H4 (cell line): ENCODE data around the gene KREMEN1. TPM values are rescaled to one million over a fixed set of nuclear protein-coding genes. Genes with fewer than 3 reads are reported as not detected.

Source experiments
- DNase-seq: peaks from one replicate; pipeline ENCODE4 v3.0.0-alpha.2; 2015; ENCODE audit warnings: low spot score
- total RNA-seq: library from RNA; depleted of rRNA; stranded (reverse); fragments of >200 nt; shearing (Covaris generic); gene quantifications from 2 replicates; pipeline ENCODE4 v1.2.3, GENCODE V29; 2014

Gene KREMEN1
- total RNA-seq, 1 experiment from 2014 or later: 3.9 TPM

- no peak for DNase-seq
Measured at GRCh38 chr22:29130476-29130875, 57.6 kb downstream of the KREMEN1 start.

DNA sequence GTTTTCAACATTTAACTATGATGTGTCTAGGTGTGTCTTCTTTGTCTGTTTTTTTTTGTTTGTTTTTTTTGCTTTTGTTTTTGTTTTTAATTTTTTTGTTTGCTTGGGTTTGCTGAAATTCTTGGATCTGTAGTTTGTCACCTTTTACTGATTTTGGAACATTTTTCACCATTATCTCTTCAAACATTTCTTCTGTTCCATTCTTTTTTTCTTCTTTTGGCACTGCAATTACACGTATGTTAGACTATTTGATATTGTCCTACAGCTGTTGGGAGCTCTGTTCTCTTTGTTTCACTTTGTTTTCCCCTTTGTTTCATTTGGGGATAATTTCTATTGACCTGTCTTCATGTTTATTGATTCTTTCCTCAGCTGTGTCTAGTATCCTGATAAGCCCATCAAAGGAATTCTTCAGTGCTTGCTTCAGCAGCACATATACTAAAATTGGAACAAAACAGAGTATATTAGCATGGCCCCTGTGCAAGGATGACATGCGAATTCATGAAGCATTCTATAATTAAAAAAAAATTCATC is 60.8 kb downstream of the KREMEN1 start:
- DNase-seq: no peak

GRCh38 chr22:29134448-29134847 is 61.6 kb downstream of the KREMEN1 start:
- DNase-seq: no peak

GRCh38 chr22:29136782-29137700 is 64.2 kb downstream of the KREMEN1 start:
- DNase-seq: no peak

DNA sequence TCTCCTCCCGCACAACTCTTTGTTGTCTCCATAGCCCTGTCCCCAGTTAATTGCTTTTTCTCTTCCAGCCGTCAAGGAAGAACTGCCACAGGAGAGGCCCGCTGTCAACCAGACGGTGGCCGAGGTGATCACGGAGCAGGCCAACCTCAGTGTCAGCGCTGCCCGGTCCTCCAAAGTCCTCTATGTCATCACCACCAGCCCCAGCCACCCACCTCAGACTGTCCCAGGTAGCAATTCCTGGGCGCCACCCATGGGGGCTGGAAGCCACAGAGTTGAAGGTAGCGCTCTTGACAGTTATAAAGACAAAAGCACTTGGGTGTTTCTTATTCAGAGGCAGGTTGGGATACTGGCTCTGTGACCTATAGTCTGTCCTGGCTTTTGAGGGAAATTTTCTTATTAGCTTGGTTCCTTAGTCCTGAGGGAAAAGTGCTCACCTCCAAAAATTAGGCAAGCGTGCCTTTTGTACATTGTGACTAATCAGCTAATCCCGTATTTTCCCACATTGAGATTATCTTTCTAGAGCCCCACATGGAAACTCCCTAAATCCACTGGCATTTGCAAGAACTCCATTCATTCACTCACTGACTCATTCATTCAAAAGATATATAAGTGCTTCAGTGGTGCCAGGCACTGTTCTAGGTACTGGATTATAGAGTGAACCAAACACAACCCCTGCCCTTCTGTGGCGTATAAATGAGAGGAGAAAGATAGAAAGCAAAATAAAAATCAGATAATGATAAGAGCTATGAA is 65.9 kb downstream of the KREMEN1 start:
- DNase-seq: no peak

- no peak for DNase-seq
Measured at GRCh38 chr22:29139965-29140782, 67.3 kb downstream of the KREMEN1 start.

DNA sequence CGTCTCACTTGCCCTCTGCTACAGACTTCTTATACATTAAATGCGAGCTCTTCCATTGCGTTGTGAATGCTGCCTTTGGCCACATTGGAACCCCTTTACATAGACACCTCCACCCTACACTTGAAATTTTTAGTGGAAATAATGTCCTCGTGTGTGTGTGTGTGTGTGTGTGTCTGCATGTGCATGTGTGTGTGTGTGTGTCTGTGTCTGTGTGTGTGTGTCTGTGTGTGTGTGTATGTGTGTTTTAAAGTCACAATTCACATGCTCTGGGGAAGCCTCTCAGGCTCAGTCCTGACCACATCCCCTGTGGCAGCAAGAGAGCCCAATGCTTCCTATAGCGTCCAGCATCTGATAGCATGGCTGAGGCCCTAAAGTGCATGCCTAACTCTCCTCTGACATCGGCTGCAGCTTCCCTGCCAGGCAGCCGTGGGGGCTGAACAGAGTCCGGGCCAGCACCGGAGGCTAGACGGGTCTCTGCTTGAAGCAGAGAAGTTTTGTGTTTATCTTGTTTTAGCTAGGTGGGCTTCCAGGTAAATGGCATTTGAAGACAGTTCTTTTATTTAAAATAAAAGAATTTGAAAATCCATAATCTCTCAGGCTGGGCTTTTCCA is 68.3 kb downstream of the KREMEN1 start:
- no peak for DNase-seq

GRCh38 chr22:29142116-29142515 is 69.3 kb downstream of the KREMEN1 start:
- DNase-seq: no peak

DNA sequence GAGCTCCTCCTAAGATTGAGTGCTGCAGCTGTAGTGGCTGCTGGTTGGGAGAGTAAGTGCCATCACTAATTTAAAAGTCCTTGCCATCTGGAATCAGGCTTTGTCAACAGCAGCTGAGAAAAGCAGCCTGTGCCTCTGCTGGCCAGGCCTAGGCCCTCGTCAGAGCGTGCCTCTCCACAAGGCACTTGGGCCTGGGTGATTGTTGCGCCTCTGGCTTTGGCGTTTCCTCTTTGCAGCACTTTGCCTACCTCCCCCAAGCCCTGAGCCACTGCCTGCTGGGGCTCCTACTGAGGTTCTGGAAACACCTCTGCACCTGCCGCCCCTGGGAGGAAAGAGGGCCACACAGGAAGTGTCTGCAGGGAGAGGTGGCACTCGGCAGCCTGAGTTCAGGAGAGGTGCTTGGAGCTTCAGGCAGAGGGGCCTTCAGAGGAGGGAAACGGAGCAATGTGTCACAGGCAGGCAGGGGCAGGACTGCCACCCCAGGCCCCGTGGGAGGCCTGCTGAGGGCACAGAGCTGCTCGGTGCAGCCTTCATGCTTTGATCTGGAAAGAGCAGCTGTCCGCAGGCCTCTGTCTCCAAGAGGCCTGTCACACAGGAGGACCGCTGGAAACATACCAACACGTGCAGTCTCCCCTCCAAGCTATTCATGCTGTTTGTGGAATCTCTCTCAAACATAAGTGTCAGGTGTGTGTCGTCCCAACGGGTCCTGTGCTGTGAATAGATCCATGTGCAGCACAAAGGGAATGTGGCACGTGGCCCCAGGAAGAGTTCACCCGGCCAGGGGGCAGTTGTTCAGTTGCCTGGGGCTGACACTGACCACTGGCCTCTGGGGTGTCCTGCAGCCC is 71.3 kb downstream of the KREMEN1 start:
- no peak for DNase-seq

- DNase-seq: no peak
Measured at GRCh38 chr22:29144786-29145160, 71.9 kb downstream of the KREMEN1 start.

GRCh38 chr22:29145321-29146072 is 72.7 kb downstream of the KREMEN1 start:
- DNase-seq: no peak

DNA sequence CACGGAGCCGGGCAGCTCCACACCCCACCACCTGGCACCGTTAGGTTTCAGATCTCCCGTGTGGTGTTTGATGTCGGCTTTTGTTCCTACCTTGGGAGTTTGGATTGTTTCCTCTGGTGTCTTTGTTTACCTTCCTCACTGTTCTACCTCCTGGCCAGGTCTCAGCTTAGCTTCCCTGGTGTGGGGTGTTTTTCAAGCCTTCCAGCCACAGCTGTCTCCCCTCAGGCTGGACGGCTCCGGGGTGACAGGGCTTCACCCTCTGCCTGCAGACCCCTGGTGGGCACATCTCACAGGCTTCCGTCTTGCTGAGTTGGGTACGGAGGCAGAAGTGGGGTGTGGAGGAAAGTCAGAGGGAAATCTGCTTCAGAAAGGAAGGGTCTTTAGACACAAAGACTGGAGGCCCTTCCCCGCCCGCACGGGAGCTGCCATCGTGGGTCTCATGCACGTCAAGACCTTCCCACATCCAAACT is 73.3 kb downstream of the KREMEN1 start:
- DNase-seq: no peak

DNA sequence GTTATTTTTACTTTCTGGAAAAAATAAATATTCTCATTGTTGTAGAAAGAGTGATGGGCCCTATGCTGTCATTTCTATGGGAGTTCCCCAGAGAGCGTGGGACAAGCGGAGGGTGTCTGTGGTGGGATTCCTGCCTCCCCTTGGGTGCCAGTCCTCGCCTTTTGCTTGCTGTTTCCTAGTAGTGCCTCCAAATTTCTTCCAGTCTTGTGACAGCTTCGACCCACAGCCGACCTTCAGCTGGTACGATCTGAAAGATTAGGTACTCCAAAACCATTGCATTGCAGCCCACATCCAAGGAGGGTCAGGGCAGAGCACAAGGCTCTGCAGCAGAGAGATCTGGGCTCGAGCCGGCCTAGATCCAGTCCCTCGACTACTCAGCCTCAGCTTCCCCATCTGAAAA is 73.9 kb downstream of the KREMEN1 start:
- no peak for DNase-seq

DNA sequence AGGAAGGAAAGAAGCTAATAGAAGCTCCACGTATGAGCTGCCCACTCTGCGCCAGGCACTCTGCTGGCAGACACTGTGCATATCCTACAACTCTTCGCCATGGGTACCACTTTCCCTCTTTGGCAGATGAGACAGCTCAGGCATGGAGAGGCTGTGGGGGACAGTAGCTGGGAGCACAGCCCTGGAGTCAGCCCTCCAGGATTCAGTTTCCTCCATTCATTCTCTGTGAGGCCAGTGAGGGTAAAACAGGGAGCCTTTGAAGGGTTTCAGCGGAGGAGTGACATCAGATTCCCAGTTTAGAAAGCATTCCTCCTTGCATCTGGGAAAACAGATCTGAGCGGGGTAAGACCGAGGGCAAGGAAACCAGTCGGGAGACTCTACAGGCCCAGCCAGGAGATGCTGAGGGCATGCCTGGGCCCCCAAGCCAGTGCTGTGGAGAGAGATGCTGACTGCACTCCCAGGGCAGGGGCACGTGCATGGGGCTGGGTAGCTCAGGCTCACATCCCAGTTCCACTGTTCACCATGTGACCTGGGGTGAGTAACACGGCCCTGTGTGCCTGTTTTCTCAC is 74.6 kb downstream of the KREMEN1 start:
- DNase-seq: no peak

GRCh38 chr22:29148036-29148435 is 75.2 kb downstream of the KREMEN1 start:
- no peak for DNase-seq

- no peak for DNase-seq
Measured at GRCh38 chr22:29148826-29149225, 76.0 kb downstream of the KREMEN1 start.

DNA sequence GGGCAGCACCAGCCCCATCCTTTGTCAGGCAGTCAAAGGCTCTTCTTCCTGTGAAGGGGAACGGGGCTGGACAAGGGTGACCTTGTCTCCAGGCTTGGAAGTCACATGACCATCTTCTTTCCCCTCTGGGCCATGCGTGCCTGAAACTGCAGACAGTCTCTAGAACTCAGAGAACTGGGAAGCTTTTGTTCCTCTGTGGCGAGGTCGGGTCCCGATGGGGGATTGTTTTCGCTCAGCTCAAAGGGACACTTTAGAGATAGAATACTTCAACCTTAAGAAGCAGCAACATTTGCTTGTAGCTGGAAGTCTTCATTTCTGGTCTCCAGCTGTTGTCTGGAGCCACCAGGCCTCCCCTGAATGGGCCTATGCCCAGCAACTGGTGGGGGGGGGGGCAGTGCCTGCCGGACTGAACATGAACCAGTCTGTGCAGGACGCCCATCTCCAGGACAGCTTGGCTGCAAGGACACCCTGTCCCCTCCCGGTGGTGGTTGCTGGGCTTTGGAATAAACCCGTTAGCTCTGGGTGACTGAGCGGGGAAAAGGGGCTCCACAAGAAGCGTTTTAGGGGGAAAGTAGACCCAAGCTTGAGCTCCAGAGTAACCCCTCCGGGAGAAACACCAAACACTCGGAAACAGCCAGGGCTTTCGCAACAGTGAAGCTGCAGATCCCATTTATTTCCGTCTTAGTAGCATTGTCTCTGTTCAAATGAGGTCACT is 77.2 kb downstream of the KREMEN1 start:
- DNase-seq: no peak

GRCh38 chr22:29150701-29151100 is 77.9 kb downstream of the KREMEN1 start:
- DNase-seq: no peak

GRCh38 chr22:29151316-29151715 is 78.5 kb downstream of the KREMEN1 start:
- DNase-seq: no peak
